ENCODE results near the gene ADRA2C.

DNA sequence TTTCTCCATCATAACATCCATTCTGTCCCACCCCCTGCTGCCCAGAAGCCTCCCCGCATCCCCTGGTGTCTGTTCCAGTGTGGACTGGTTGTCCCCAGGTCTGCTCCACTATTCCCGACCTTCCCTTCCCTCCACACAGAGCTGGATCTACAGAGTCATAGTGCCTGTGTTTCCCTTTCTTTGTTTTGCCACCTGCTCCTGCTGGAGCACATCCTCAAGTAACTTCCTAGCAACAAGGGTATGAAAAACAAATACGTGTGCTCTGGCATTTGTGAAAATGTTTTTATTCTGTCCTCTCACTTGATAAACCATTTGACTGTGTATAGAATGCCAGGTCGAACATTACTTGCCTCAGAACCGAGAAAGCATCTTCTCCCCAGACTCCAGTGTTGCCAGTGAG, 29.9 kb upstream of the ADRA2C start:
- TF ChIP-seq, protein P1, sequence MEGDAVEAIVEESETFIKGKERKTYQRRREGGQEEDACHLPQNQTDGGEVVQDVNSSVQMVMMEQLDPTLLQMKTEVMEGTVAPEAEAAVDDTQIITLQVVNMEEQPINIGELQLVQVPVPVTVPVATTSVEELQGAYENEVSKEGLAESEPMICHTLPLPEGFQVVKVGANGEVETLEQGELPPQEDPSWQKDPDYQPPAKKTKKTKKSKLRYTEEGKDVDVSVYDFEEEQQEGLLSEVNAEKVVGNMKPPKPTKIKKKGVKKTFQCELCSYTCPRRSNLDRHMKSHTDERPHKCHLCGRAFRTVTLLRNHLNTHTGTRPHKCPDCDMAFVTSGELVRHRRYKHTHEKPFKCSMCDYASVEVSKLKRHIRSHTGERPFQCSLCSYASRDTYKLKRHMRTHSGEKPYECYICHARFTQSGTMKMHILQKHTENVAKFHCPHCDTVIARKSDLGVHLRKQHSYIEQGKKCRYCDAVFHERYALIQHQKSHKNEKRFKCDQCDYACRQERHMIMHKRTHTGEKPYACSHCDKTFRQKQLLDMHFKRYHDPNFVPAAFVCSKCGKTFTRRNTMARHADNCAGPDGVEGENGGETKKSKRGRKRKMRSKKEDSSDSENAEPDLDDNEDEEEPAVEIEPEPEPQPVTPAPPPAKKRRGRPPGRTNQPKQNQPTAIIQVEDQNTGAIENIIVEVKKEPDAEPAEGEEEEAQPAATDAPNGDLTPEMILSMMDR (IDR thresholded peaks at IDR 0.05): no peak
- TF ChIP-seq POLR2A (IDR thresholded peaks at IDR 0.05): no peak

Measured in adrenal gland (tissue), 5 donors.